CD1c-positive myeloid dendritic cell (primary cell): ENCODE results near the gene FOXN3.
"Not testable (repeated sequence)": the region's sequence is repeated elsewhere in the genome, so short reads cannot be mapped to it uniquely, and the experiment has no call there.

Experiments
- DNase-seq: peaks from one replicate; pipeline ENCODE4 v3.0.0-alpha.2; 2016; ENCODE audit errors: extremely low spot score

The FOXN3 gene

GRCh38 chr14:89129570-89129969, 287.5 kb downstream of the FOXN3 start:
- DNase-seq = no peak

- DNase-seq = no peak
These were observed 288.6 kb downstream of the FOXN3 start for GRCh38 chr14:89128311-89129026.

GRCh38 chr14:89126461-89126860, 290.6 kb downstream of the FOXN3 start:
- no peak for DNase-seq

GRCh38 chr14:89125216-89125615, 291.8 kb downstream of the FOXN3 start:
- no peak for DNase-seq

DNA sequence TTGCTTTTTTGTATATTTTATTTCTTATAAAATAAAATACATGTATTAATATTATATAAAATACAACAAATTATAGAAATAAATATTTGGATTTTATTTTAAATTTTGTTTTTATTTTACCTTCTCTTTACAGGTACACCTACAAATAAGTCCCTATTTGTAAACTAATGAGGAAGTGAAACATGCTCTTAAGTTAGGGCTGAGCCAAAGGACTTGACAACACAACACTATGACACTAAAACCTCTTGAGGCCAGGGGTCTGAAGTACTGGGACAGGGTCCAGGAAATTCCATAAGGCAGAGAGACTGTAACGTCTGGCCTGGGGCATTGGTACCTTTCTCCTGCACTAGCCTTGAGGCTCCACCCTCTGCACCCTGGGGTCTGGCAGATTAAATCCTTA, 293.2 kb downstream of the FOXN3 start:
- no peak for DNase-seq

GRCh38 chr14:89123215-89123614, 293.8 kb downstream of the FOXN3 start:
- no peak for DNase-seq

- no peak for DNase-seq
These were observed 294.9 kb downstream of the FOXN3 start for GRCh38 chr14:89121968-89122620.

GRCh38 chr14:89117012-89117411, 300.0 kb downstream of the FOXN3 start:
- DNase-seq = no peak

GRCh38 chr14:89114109-89114508, 302.9 kb downstream of the FOXN3 start:
- DNase-seq = no peak

DNA sequence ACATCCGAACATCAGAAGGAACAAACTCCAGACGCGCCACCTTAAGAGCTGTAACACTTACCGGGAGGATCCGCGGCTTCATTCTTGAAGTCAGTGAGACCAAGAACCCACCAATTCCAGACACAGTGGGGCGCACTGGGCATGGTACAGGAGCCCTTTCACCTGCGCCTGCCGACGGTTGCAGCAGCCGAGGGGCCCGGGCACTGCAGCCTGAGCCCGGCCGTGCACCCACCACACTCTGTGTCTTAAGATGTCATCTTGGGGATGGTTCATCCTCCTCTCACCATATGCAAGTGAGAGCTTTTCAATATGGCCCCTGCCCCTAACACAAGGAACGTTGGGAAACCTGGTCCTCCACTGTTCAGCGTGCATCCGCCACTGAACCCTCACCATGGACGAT, 304.3 kb downstream of the FOXN3 start:
- no peak for DNase-seq

DNA sequence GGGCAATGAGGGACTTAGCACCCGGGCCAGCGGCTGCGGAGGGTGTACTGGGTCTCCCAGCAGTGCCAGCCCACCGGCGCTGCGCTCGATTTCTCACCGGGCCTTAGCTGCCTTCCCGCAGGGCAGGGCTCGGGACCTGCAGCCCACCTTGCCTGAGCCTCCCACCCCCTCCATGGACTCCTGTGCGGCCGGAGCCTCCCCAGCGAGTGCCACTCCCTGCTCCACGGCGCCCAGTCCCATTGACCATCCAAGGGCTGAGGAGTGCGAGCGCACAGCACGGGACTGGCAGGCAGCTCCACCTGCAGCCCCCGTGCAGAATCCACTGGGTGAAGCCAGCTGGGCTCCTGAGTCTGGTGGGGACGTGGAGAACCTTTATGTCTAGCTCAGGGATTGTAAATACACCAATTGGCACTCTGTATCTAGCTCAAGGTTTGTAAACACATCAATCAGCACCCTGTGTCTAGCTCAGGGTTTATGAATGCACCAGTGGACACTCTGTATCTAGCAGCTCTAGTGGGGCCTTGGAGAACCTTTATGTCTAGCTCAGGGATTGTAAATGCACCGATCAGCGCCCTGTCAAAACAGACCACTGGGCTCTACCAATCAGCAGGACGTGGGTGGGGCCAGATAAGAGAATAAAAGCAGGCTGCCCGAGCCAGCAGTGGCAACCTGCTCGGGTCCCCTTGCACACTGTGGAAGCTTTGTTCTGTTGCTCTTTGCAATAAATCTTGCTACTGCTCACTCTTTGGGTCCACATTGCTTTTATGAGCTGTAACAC, 305.1 kb downstream of the FOXN3 start:
- DNase-seq = not testable (repeated sequence)

- not testable (repeated sequence) for DNase-seq
These were observed 305.8 kb downstream of the FOXN3 start for GRCh38 chr14:89111232-89111631.

DNA sequence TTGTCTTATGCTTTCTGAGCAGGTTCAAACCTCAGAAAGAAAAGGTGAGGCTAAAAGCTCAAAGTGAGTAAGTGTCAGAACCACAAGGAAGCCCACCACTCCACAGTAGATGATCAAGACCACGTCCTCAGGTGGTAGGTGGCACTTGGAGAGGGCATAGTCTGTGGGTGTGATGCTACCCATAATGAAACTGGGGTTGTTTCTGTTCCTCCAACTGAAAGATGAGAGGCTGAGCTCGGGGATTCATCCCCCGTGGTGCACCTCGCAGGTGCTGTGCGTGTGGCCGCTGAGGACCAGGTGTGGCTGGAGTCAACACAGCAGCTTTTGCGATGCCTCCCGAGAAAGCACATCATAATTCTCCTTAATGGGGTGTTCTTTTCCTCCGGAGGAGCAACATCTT, 306.9 kb downstream of the FOXN3 start:
- no peak for DNase-seq

GRCh38 chr14:89108608-89109007, 308.4 kb downstream of the FOXN3 start:
- no peak for DNase-seq

DNA sequence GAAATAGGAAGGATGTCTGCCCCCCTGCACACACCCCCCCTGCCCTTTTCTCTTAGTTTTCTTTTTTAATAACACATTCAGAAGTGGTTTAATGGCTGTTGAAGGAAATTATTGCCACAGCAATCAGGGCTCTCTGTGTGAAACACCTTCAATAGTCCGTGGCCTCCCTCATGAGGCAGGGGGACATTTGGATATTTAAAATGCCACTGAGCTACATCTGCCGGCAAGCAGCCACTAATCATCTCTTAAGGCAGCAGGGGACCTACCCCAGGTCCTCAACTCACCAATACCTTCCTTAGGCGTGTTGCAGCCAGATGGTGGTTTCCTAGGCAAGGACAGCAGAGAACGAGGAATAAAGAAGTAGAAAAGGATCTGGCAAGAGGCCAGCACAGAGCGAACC, 309.4 kb downstream of the FOXN3 start:
- DNase-seq = no peak
